GM18519 (cell line): ENCODE measurements around the gene AP1G2.
"Not testable (repeated sequence)": the region's sequence is repeated elsewhere in the genome, so short reads cannot be mapped to it uniquely, and the experiment has no call there.

Experiments used
- ATAC-seq: cut with Tn5 transposase; IDR thresholded peaks from one replicate; pipeline ENCODE4 v1.9.1; 2021; ENCODE audit warnings: mild to moderate bottlenecking, moderate library complexity; ENCODE audit not compliant: unreplicated experiment, low FRiP score

The AP1G2 gene

GRCh38 chr14:23567186-23568020 is at the start of gene AP1G2:
AP1G2 (minus strand) TSS chr14:23567791; CDS start chr14:23567314, 477 bp downstream.
- peak; percentile 63 for ATAC-seq

- no peak for ATAC-seq
Observed at GRCh38 chr14:23615856-23616255, 48.3 kb upstream of the AP1G2 start.

GRCh38 chr14:23614395-23614828 is 46.8 kb upstream of the AP1G2 start:
- ATAC-seq, result no peak

GRCh38 chr14:23613242-23614070 is 45.9 kb upstream of the AP1G2 start:
- ATAC-seq, result no peak

- ATAC-seq, result no peak
Observed at GRCh38 chr14:23612802-23613201, 45.2 kb upstream of the AP1G2 start.

- ATAC-seq, result no peak
Observed at GRCh38 chr14:23612354-23612732, 44.8 kb upstream of the AP1G2 start.

- no peak for ATAC-seq
Observed at GRCh38 chr14:23610815-23611289, 43.3 kb upstream of the AP1G2 start.

- ATAC-seq, result no peak
Observed at GRCh38 chr14:23610090-23610814, 42.7 kb upstream of the AP1G2 start.

GRCh38 chr14:23609411-23610089 is 42.0 kb upstream of the AP1G2 start:
- ATAC-seq, result not testable (repeated sequence)

GRCh38 chr14:23609001-23609400 is 41.4 kb upstream of the AP1G2 start:
- no peak for ATAC-seq

- ATAC-seq, result no peak
Observed at GRCh38 chr14:23608454-23608853, 40.9 kb upstream of the AP1G2 start.

- ATAC-seq, result peak; percentile 84
Observed at GRCh38 chr14:23605931-23606585, 38.5 kb upstream of the AP1G2 start.

- ATAC-seq, result no peak
Observed at GRCh38 chr14:23604675-23605170, 37.1 kb upstream of the AP1G2 start.

- ATAC-seq, result no peak
Observed at GRCh38 chr14:23604148-23604547, 36.6 kb upstream of the AP1G2 start.

- no peak for ATAC-seq
Observed at GRCh38 chr14:23603103-23603502, 35.5 kb upstream of the AP1G2 start.

GRCh38 chr14:23602181-23603095 is 34.8 kb upstream of the AP1G2 start:
- ATAC-seq, result no peak

- no peak for ATAC-seq
Observed at GRCh38 chr14:23601845-23602180, 34.2 kb upstream of the AP1G2 start.

- no peak for ATAC-seq
Observed at GRCh38 chr14:23601424-23601823, 33.8 kb upstream of the AP1G2 start.

GRCh38 chr14:23600806-23601205 is 33.2 kb upstream of the AP1G2 start:
- ATAC-seq, result no peak
